ENCODE results near the gene DFFB. TPM values are rescaled to one million over a fixed set of nuclear protein-coding genes. Genes with fewer than 3 reads are reported as not detected.

Gene DFFB
- total and polyA plus RNA-seq, 2 of the 13 experiments (the other 11 are each of a cell fraction or from before 2014, with no cell fraction given) = 4.6 to 9.3 TPM

DNA sequence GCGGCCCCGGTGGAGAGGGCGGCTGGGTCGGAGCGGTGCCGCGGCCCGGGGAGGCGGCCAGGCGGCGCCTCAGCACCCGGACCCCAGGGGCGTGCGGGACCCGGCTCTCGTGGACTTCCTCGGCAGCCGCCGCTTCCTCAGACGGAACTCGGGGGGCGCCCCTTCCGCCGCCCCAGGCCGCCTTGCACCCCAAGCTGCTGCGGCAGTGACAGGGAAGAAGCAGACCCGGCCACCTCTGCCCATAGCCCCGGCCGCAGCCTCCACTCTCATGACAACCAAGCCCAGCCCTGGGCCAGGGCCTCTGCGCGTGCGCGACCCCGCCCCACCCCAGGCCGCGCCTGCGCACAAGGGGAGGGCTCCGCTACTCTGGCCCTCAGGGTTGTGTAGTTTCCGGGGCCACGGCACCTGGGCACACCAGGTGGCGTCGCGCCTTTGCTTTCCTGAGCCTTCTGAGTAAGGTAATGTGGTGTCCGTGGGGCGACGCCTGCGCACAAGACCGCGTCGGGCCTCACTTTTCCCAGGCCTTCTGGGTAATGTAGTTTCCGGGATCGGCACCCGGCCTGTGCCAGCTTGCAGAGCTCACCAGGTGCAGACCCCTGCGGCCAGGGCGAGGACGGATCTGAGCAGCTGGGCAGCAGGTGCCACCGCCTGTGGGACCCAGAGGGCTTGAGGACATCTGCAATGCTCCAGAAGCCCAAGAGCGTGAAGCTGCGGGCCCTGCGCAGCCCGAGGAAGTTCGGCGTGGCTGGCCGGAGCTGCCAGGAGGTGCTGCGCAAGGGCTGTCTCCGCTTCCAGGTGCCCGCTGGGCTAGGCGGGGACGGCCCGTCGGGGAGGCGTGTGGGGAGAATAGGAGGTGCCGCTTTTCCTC, at the start of gene DFFB, which contains the start of gene CEP104 (continued):
- peak; percentile 83; the same call in 1 of the 2 replicates for TF ChIP-seq ZNF44 (CRISPR knock-in tag; IDR thresholded peaks at IDR 0.05)
- TF ChIP-seq PCBP1 (IDR thresholded peaks at IDR 0.05; ENCODE audit: borderline replicate concordance, low read depth, low read length) = 0 out of 2 replicates have a peak, but pooled peaks have one; percentile 52
- TF ChIP-seq ZNF343 (CRISPR knock-in tag; IDR thresholded peaks at IDR 0.05) = 0 out of 2 replicates have a peak, but pooled peaks have one; percentile 35
- TF ChIP-seq ARHGAP35 (CRISPR knock-in tag; IDR thresholded peaks at IDR 0.05; ENCODE audit: borderline replicate concordance) = no peak
- TF ChIP-seq, protein P1, sequence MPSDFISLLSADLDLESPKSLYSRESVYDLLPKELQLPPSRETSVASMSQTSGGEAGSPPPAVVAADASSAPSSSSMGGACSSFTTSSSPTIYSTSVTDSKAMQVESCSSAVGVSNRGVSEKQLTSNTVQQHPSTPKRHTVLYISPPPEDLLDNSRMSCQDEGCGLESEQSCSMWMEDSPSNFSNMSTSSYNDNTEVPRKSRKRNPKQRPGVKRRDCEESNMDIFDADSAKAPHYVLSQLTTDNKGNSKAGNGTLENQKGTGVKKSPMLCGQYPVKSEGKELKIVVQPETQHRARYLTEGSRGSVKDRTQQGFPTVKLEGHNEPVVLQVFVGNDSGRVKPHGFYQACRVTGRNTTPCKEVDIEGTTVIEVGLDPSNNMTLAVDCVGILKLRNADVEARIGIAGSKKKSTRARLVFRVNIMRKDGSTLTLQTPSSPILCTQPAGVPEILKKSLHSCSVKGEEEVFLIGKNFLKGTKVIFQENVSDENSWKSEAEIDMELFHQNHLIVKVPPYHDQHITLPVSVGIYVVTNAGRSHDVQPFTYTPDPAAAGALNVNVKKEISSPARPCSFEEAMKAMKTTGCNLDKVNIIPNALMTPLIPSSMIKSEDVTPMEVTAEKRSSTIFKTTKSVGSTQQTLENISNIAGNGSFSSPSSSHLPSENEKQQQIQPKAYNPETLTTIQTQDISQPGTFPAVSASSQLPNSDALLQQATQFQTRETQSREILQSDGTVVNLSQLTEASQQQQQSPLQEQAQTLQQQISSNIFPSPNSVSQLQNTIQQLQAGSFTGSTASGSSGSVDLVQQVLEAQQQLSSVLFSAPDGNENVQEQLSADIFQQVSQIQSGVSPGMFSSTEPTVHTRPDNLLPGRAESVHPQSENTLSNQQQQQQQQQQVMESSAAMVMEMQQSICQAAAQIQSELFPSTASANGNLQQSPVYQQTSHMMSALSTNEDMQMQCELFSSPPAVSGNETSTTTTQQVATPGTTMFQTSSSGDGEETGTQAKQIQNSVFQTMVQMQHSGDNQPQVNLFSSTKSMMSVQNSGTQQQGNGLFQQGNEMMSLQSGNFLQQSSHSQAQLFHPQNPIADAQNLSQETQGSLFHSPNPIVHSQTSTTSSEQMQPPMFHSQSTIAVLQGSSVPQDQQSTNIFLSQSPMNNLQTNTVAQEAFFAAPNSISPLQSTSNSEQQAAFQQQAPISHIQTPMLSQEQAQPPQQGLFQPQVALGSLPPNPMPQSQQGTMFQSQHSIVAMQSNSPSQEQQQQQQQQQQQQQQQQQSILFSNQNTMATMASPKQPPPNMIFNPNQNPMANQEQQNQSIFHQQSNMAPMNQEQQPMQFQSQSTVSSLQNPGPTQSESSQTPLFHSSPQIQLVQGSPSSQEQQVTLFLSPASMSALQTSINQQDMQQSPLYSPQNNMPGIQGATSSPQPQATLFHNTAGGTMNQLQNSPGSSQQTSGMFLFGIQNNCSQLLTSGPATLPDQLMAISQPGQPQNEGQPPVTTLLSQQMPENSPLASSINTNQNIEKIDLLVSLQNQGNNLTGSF (CRISPR knock-in tag; IDR thresholded peaks at IDR 0.05) = 0 out of 2 replicates have a peak, but pooled peaks have one; percentile 68
- TF ChIP-seq, protein P2, sequence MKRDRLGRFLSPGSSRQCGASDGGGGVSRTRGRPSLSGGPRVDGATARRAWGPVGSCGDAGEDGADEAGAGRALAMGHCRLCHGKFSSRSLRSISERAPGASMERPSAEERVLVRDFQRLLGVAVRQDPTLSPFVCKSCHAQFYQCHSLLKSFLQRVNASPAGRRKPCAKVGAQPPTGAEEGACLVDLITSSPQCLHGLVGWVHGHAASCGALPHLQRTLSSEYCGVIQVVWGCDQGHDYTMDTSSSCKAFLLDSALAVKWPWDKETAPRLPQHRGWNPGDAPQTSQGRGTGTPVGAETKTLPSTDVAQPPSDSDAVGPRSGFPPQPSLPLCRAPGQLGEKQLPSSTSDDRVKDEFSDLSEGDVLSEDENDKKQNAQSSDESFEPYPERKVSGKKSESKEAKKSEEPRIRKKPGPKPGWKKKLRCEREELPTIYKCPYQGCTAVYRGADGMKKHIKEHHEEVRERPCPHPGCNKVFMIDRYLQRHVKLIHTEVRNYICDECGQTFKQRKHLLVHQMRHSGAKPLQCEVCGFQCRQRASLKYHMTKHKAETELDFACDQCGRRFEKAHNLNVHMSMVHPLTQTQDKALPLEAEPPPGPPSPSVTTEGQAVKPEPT (CRISPR knock-in tag; IDR thresholded peaks at IDR 0.05; ENCODE audit: low read depth) = no peak
- TF ChIP-seq, protein P3, sequence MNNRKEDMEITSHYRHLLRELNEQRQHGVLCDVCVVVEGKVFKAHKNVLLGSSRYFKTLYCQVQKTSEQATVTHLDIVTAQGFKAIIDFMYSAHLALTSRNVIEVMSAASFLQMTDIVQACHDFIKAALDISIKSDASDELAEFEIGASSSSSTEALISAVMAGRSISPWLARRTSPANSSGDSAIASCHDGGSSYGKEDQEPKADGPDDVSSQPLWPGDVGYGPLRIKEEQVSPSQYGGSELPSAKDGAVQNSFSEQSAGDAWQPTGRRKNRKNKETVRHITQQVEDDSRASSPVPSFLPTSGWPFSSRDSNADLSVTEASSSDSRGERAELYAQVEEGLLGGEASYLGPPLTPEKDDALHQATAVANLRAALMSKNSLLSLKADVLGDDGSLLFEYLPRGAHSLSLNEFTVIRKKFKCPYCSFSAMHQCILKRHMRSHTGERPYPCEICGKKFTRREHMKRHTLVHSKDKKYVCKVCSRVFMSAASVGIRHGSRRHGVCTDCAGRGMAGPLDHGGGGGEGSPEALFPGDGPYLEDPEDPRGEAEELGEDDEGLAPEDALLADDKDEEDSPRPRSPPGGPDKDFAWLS (CRISPR knock-in tag; IDR thresholded peaks at IDR 0.05; ENCODE audit: borderline replicate concordance) = no peak
- TF ChIP-seq ZNF121 (CRISPR knock-in tag; IDR thresholded peaks at IDR 0.05) = peak; percentile 51; the same call in 1 of the 2 replicates
- TF ChIP-seq SOX6 (IDR thresholded peaks at IDR 0.05) = no peak
- TF ChIP-seq SOX6 (CRISPR knock-in tag; IDR thresholded peaks at IDR 0.05) = peak; percentile 55; the same call in 1 of the 2 replicates
- TF ChIP-seq, protein P4, sequence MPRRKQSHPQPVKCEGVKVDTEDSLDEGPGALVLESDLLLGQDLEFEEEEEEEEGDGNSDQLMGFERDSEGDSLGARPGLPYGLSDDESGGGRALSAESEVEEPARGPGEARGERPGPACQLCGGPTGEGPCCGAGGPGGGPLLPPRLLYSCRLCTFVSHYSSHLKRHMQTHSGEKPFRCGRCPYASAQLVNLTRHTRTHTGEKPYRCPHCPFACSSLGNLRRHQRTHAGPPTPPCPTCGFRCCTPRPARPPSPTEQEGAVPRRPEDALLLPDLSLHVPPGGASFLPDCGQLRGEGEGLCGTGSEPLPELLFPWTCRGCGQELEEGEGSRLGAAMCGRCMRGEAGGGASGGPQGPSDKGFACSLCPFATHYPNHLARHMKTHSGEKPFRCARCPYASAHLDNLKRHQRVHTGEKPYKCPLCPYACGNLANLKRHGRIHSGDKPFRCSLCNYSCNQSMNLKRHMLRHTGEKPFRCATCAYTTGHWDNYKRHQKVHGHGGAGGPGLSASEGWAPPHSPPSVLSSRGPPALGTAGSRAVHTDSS (CRISPR knock-in tag; conservative IDR thresholded peaks at IDR 0.05) = 0 out of 2 replicates have a peak, but pooled peaks have one; percentile 39
- TF ChIP-seq GTF3A (CRISPR knock-in tag; conservative IDR thresholded peaks at IDR 0.05) = no peak
- TF ChIP-seq ZNF383 (CRISPR knock-in tag; IDR thresholded peaks at IDR 0.05; ENCODE audit: borderline replicate concordance) = 0 out of 2 replicates have a peak, but pooled peaks have one; percentile 10
- TF ChIP-seq POLR2AphosphoS5 (IDR thresholded peaks at IDR 0.05; ENCODE audit: low read depth, low read length) = peak; percentile 75
- no peak for TF ChIP-seq CC2D1A (CRISPR knock-in tag; IDR thresholded peaks at IDR 0.05)
- TF ChIP-seq, protein P5, sequence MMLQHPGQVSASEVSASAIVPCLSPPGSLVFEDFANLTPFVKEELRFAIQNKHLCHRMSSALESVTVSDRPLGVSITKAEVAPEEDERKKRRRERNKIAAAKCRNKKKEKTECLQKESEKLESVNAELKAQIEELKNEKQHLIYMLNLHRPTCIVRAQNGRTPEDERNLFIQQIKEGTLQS (CRISPR knock-in tag; IDR thresholded peaks at IDR 0.05) = peak; percentile 16; the same call in 1 of the 2 replicates

Data from HepG2 (cell line).